ENCODE results near the gene BAZ1B. TPM values are rescaled to one million over a fixed set of nuclear protein-coding genes. Genes with fewer than 3 reads are reported as not detected.

The BAZ1B gene
- total RNA-seq, 1 donor from 2014 or later = 47.2 TPM

DNA sequence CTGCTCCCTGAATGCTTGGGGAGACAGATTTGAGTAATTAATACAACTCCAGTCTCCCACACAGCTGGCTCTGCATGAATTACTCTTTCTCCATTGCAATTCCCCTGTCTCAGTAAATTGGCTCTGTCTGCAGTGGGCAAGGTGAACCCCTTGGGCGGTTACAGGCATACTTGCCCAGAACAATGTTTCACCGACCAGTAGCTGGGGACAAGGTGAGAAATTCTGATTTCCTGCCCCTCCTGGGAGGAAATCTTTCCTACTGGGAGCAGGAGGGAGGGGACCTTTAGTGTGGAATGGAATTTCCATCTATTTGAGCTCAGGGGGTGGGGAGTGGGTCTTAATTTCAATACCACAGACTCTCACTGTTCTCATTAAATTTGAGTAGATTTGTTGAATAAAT is 130.7 kb downstream of the BAZ1B start:
- TF ChIP-seq, protein P1, sequence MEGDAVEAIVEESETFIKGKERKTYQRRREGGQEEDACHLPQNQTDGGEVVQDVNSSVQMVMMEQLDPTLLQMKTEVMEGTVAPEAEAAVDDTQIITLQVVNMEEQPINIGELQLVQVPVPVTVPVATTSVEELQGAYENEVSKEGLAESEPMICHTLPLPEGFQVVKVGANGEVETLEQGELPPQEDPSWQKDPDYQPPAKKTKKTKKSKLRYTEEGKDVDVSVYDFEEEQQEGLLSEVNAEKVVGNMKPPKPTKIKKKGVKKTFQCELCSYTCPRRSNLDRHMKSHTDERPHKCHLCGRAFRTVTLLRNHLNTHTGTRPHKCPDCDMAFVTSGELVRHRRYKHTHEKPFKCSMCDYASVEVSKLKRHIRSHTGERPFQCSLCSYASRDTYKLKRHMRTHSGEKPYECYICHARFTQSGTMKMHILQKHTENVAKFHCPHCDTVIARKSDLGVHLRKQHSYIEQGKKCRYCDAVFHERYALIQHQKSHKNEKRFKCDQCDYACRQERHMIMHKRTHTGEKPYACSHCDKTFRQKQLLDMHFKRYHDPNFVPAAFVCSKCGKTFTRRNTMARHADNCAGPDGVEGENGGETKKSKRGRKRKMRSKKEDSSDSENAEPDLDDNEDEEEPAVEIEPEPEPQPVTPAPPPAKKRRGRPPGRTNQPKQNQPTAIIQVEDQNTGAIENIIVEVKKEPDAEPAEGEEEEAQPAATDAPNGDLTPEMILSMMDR (conservative IDR thresholded peaks at IDR 0.05; ENCODE audit: low read depth, low read length) = no peak
- no peak for DNase-seq (ENCODE audit: low read depth)
- H3K4me3 ChIP-seq (ENCODE audit: low read depth, low read length) = no peak overlapping the region

Other genes starting within 250 kb of the BAZ1B start
- 39.8 and 80.3 TPM in 2 replicates for gene NSUN5, start 213.5 kb downstream of the BAZ1B start, total RNA-seq
- gene TRIM50, start 194.2 kb downstream of the BAZ1B start, total RNA-seq = not detected in 2 replicates
- gene FKBP6, start 194.1 kb downstream of the BAZ1B start, total RNA-seq = not detected in 2 replicates
- 1.8 and 4.0 TPM in 2 replicates for gene FZD9, start 88.5 kb downstream of the BAZ1B start, total RNA-seq
- gene BCL7B, start 35.4 kb upstream of the BAZ1B start, total RNA-seq = 53.2 and 64.2 TPM in 2 replicates
- 29.6 and 56.4 TPM in 2 replicates for gene TBL2, start 56.3 kb upstream of the BAZ1B start, total RNA-seq
- not detected in 2 replicates for gene MLXIPL, start 102.2 kb upstream of the BAZ1B start, total RNA-seq
- gene VPS37D, start 145.5 kb upstream of the BAZ1B start, total RNA-seq = 4.1 and 12.2 TPM in 2 replicates
- gene DNAJC30, start 161.2 kb upstream of the BAZ1B start, total RNA-seq = 2.7 and 6.1 TPM in 2 replicates
- gene BUD23, start 161.3 kb upstream of the BAZ1B start, total RNA-seq = 65.2 and 87.1 TPM in 2 replicates
- 18.0 and 22.4 TPM in 2 replicates for gene STX1A, start 197.4 kb upstream of the BAZ1B start, total RNA-seq
- gene ABHD11, start 216.5 kb upstream of the BAZ1B start, total RNA-seq = 52.1 and 53.6 TPM in 2 replicates
- gene CLDN3, start 248.0 kb upstream of the BAZ1B start, total RNA-seq = 29.7 and 85.9 TPM in 2 replicates

Data from epithelial cell of proximal tubule (primary cell).